Adrenal gland (tissue), 12 donors: ENCODE measurements around the gene MTRF1L. TPM values are rescaled to one million over a fixed set of nuclear protein-coding genes. Genes with fewer than 3 reads are reported as not detected.

Experiments
- DNase-seq, 7 donors: peaks; one replicate each; pipeline ENCODE4 v3.0.0-alpha.2; 2019 to 2020
- H3K27ac ChIP-seq, 5 donors: fragments of 200-600 bp; sonication (generic) in 4 of 5; 1 replicate in 3 of 5; 2 replicates in 2 of 5; pipeline versions ENCODE4 v1.5.1 to v1.8.0; 2016 to 2020; ENCODE audit warnings: mild to moderate bottlenecking in 1 of 5
- H3K27me3 ChIP-seq: fragments of 200-600 bp; 2 replicates; pipeline ENCODE4 v1.8.0; 2021
- H3K36me3 ChIP-seq, 2 donors: fragments of 200-600 bp; replicated peaks in 1 of 2; 1 replicate in 1 of 2; 2 replicates in 1 of 2; pipeline versions ENCODE4 v1.5.1 to v1.8.0; 2018 to 2022
- H3K4me1 ChIP-seq, 2 donors: fragments of 200-600 bp; replicated peaks in 1 of 2; 1 replicate in 1 of 2; 2 replicates in 1 of 2; pipeline versions ENCODE4 v1.5.1 to v1.8.0; 2018 to 2021
- H3K4me3 ChIP-seq, 4 donors: fragments of 200-600 bp; sonication (generic) in 3 of 4; one replicate each; pipeline ENCODE4 v1.5.1; 2016 to 2018
- H3K9me3 ChIP-seq, 3 donors: fragments of 200-600 bp; sonication (generic) in 1 of 3; replicated peaks in 1 of 3; 1 replicate in 2 of 3; 2 replicates in 1 of 3; pipeline versions ENCODE4 v1.5.1 to v1.8.0; 2016 to 2021
- CTCF ChIP-seq, 6 experiments: fragments of 450-650 bp in 4 of 6; fragments of 200-600 bp in 2 of 6; sonication (generic) in 1 of 6; IDR thresholded peaks; 1 replicate in 5 of 6; 2 replicates in 1 of 6; pipeline versions ENCODE4 v1.5.1 to v1.8.0; 2016 to 2021; ENCODE audit warnings: antibody characterized with exemption in 6 of 6, mild to moderate bottlenecking in 2 of 6, moderate library complexity in 1 of 6
- POLR2A ChIP-seq, 2 donors: fragments of 450-650 bp; IDR thresholded peaks; one replicate each; pipeline ENCODE4 v1.6.1; 2017; ENCODE audit warnings: antibody characterized with exemption in 2 of 2, mild to moderate bottlenecking in 2 of 2, moderate library complexity in 1 of 2
- WGBS, 4 donors: extraction: QIAGEN DNeasy Blood & Tissue Kit in 2 of 4; methylation state at CpG; one replicate each; pipeline versions ENCODE4 v1.1.5 to v1.1.7; 2013 to 2017; 5-methylcytosine and 5-hydroxymethylcytosine counted together
- intact Hi-C, 2 donors: fragments of 100-400 bp; cut with DNase I; formaldehyde crosslinking; loops; one replicate each; pipeline versions ENCODE4 v1.14.1 to v1.15.0; 2022 to 2023
- polyA plus RNA-seq, 3 donors: library from polyadenylated mRNA; stranded (reverse); fragments of 200-250 nt in 2 of 3; fragments of 350-450 nt in 1 of 3; fragmentation: Illumina TruSeq in 1 of 3; extraction: RNeasy Lipid Tissue Mini Kit (QIAGEN cat#74804) in 1 of 3; gene quantifications; one replicate each; pipeline ENCODE4 v1.2.3, GENCODE V29; 2013 to 2014
- total RNA-seq, 9 donors: library from RNA; depleted of rRNA in 4 of 9; stranded (reverse); fragments of >200 nt in 4 of 9; fragments of 120-200 nt in 1 of 9; fragmentation: NEBNext Ultra II Directional in 1 of 9; extraction: Animal tissue kit (Norgen Biotek cat#: 25700) in 1 of 9; gene quantifications; one replicate each; pipeline versions ENCODE4 v1.1.0 to v1.2.4, GENCODE V29; 2013 to 2023
- donor health status: healthy with polysubstance abuse.
- donor health status: Bipolar disorder and iron deficiency.
- donor health status: DM: yes; HTN: yes; CAD: no.
- donor health status: DM: no; HTN: no; CAD: no.
- donor health status: DM: no; HTN: no; CAD: no.
- donor health status: DM: yes; HTN: yes; CAD: no.

MTRF1L gene
- total and polyA plus RNA-seq, 12 donors: 9.0 to 33.7 (median 18.0) TPM

DNA sequence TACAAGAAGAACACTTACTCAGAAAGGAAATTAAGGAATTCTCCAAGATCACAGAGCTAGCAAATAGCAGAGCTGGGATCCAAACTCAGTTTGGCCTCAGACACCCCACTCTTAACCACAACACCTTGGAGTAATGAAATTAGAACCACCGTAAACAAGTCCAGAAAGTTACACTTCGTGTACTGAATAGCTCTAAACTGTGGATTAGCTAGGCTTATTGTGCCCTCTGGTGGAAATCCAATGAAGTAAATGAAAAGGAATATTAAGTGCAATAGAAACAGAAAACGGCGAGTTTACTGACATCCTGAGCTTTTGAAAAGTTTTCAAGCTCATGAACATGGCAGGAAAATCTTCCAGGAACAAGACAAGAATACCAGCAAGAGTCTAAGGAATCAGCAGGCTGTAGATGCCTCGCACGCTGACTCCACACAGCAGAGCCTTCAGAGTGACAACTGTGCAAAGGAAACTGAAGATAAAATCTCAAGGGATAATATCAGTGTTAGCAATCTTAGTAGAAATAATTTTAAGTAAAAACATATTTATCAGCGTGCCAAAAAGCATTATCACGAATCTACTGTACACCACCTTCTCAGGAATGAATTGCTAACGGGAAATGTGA is 54.2 kb downstream of the MTRF1L start:
- Histone ChIP-seq H3K36me3 (no peaks in the 10 kb centered on the region), H3K27me3 (peaks cover 13% of the 10 kb centered on the region), H3K9me3 (no peaks in the 10 kb centered on the region), H3K4me3 (no peak overlapping the region), H3K4me1 (no peaks in the 10 kb centered on the region), H3K27ac (no peak overlapping the region)
- intact Hi-C loops: loop anchor here (5.0 to 10.0 kb wide), 3 partner anchors 83 to 393 kb away; no protein-coding TSS in a partner anchor
- TF ChIP-seq CTCF (IDR thresholded peaks at IDR 0.05) (peak; percentile 46 to 68 (median 60)), POLR2A (IDR thresholded peaks at IDR 0.05) (no peak)
- WGBS, 4 donors: 15 to 23% (median 22%) methylated on average over 9 of the region's 9 CpGs
- DNase-seq: no peak

GRCh38 chr6:152946995-152947394 is 55.5 kb downstream of the MTRF1L start:
- intact Hi-C loops: loop anchor here (5.0 to 10.0 kb wide), 3 partner anchors 82 to 392 kb away; no protein-coding TSS in a partner anchor
- TF ChIP-seq POLR2A (IDR thresholded peaks at IDR 0.05) (no peak), CTCF (IDR thresholded peaks at IDR 0.05) (no peak)
- H3K27me3 ChIP-seq: peaks cover 13% of the 10 kb centered on the region
- no peaks in the 10 kb centered on the region for H3K4me1 ChIP-seq
- H3K27ac ChIP-seq: no peak overlapping the region
- DNase-seq: no peak
- no peaks in the 10 kb centered on the region for H3K36me3 ChIP-seq
- H3K9me3 ChIP-seq: no peaks in the 10 kb centered on the region
- WGBS, 4 donors: 55 to 73% (median 62%) methylated on average over 2 of the region's 2 CpGs
- H3K4me3 ChIP-seq: no peak overlapping the region

DNA sequence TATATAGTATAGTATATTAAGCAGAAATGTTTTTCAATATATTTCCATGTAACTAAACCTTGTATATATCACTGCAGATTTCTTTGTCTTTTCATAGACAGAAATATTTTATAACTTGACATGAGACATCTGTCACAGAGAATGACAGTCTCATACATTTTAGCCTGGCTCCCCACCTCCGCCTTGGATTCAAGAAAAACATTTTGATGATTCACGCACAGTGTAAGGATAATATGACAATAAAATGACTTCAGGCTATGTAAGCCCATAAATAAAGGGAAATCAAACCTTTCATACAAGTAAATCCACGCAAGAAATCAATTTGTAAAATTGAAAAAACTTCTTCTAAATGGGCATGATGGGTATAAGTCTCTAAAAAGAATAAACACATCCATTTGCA is 56.0 kb downstream of the MTRF1L start:
- no peaks in the 10 kb centered on the region for H3K9me3 ChIP-seq
- H3K36me3 ChIP-seq: no peaks in the 10 kb centered on the region
- intact Hi-C loops: loop anchor here (5.0 to 10.0 kb wide), 3 partner anchors 82 to 392 kb away; no protein-coding TSS in a partner anchor
- no peaks in the 10 kb centered on the region for H3K4me1 ChIP-seq
- TF ChIP-seq POLR2A (IDR thresholded peaks at IDR 0.05) (no peak), CTCF (IDR thresholded peaks at IDR 0.05) (no peak)
- H3K27ac ChIP-seq: no peak overlapping the region
- DNase-seq: no peak
- WGBS, 4 donors: 72 to 77% (median 75%) methylated on average over 3 of the region's 3 CpGs
- H3K4me3 ChIP-seq: no peak overlapping the region
- peaks cover 13% of the 10 kb centered on the region for H3K27me3 ChIP-seq

DNA sequence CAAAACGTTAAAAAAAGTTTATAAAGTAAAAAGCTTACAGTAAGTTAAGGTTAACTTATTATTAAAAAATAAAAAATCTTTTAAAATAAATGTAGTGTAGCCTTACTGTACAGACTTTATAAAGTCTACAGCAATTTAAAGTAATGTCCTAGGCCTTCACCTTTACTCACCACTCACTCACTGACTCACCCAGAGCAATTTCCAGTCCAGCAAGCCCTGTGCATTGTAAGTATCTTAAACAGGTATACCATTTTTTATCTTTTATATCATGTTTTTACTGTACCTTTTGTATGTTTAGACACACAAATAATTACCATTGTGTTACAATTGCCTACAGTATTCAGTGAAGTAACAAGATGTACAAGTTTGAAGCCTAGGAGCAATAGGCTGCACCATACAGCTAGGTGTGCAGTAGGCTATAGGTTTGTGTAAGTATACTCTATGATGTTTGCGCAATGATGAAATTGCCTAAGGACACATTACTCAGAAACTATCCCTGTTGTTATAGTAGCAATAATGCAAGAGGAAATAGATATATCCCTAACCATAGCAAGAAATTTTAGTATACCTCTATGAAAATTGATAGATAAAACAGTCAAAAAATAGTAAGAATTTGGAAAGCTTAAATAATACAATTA is 59.1 kb downstream of the MTRF1L start:
- intact Hi-C loops: loop anchor here (10.0 kb wide), 2 partner anchors 79 to 389 kb away; no protein-coding TSS in a partner anchor
- H3K36me3 ChIP-seq: no peaks in the 10 kb centered on the region
- no peak overlapping the region for H3K27ac ChIP-seq
- no peaks in the 10 kb centered on the region for H3K4me1 ChIP-seq
- no peak overlapping the region for H3K4me3 ChIP-seq
- H3K9me3 ChIP-seq: no peaks in the 10 kb centered on the region
- no peak for TF ChIP-seq POLR2A (IDR thresholded peaks at IDR 0.05)
- DNase-seq: no peak
- WGBS, 4 donors: 72 to 86% (median 77%) methylated on average over 2 of the region's 2 CpGs
- peaks cover 4% of the 10 kb centered on the region for H3K27me3 ChIP-seq
